Mucosa of rectum (tissue), 2 donors: ENCODE results near the gene GLP2R.

Experiments used
- H3K27ac ChIP-seq, 2 donors: one replicate each; pipeline ENCODE4 v1.7.0; 2013; ENCODE audit warnings: inconsistent platforms in 2 of 2, low read depth in 2 of 2, low read length in 2 of 2
- H3K27me3 ChIP-seq, 2 donors: one replicate each; pipeline ENCODE4 v1.7.0; 2013; ENCODE audit warnings: low read length in 2 of 2; ENCODE audit not compliant: control insufficient read depth in 2 of 2, insufficient read depth in 2 of 2
- H3K36me3 ChIP-seq, 2 donors: one replicate each; pipeline ENCODE4 v1.7.0; 2013; ENCODE audit warnings: low read length in 2 of 2; ENCODE audit not compliant: control insufficient read depth in 2 of 2, insufficient read depth in 2 of 2
- H3K4me1 ChIP-seq, 2 donors: one replicate each; pipeline ENCODE4 v1.7.0; 2013; ENCODE audit warnings: low read length in 2 of 2, mild to moderate bottlenecking in 1 of 2; ENCODE audit not compliant: control insufficient read depth in 2 of 2, insufficient read depth in 2 of 2
- H3K4me3 ChIP-seq, 2 donors: one replicate each; pipeline ENCODE4 v1.7.0; 2013; ENCODE audit warnings: low read length in 2 of 2
- H3K9ac ChIP-seq, 2 donors: one replicate each; pipeline ENCODE4 v1.7.0; 2013; ENCODE audit warnings: low read length in 2 of 2, low read depth in 1 of 2, mild to moderate bottlenecking in 1 of 2
- H3K9me3 ChIP-seq, 2 donors: one replicate each; pipeline ENCODE4 v1.7.0; 2013; ENCODE audit warnings: low read length in 2 of 2; ENCODE audit not compliant: control insufficient read depth in 2 of 2
- donor health status: healthy.
- donor health status: Normal muscosa, but diverticular disease.

GLP2R gene

DNA sequence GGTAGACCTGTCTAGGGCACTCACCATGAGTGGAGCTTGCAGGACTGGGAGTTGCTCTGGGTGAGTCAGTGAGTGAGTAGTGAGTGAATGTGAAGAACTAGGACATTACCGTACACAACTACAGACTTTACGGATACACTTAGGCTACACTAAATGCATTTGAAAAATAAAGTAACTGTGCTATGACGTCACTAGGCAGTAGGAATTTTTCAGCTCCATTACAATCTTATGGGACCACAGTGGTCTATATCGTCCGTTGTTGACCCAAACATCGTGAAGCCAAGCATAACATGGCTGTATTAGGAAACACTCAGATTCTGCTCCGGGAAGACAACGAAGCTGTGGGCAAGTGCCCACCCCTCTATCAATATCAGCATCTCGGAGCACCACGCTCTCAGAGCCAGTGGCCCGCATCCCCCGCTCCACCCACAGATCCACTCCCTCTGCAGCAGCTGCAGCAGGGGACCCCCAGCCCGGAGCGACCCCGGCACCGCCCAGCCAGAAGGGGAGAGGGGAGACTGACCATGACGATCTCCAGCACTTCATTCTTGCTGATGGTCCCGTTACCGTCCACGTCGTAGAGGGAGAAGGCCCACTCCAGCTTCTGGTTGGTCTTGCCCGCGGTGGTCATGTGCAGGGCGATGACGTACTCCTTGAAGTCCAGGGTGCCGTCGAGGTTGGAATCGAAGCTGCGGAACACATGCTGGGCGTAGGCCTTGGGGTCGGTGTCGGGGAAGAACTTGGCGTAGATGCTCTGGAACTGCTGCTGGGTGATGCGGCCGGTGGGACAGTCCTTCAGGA lies 78.8 kb downstream of the GLP2R start:
- H3K9me3 ChIP-seq = no peaks in the 10 kb centered on the region
- H3K9ac ChIP-seq = no peak overlapping the region
- peaks cover 0 to 2% of the 10 kb centered on the region in 2 donors for H3K4me1 ChIP-seq
- H3K27me3 ChIP-seq = no peaks in the 10 kb centered on the region
- no peak overlapping the region for H3K27ac ChIP-seq
- H3K4me3 ChIP-seq = no peak overlapping the region
- H3K36me3 ChIP-seq = no peaks in the 10 kb centered on the region

DNA sequence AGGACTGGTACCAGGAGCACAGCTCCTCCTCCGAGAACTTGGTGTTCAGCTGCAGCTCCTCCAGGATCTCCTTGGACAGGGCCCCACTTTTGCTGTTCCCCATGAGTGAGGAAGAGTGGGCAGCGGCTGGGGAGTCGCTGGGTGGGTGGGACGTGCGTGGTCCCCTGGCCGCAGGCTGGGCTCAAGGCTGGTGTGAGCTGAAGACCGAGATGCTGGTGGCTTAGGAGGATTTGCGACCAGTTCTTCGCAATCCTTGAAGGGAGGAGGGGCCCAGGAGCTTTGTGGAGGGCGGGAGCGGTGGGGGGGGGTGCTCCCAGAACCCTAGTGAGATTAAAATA lies 79.3 kb downstream of the GLP2R start, which contains the start of gene RCVRN:
Gene RCVRN, minus strand, starts transcription at position 194 of the 338 bp plus-strand sequence. Its CDS starts 91 bp downstream, at position 103.
- Histone ChIP-seq H3K9ac (no peak within 1 kb of the TSS), H3K27me3 (no peaks in the 10 kb centered on the region), H3K4me1 (peaks cover 0 to under 1% of the 10 kb centered on the region in 2 donors), H3K4me3 (no peak within 1 kb of the TSS), H3K36me3 (no peaks in the 10 kb centered on the region), H3K27ac (no peak within 1 kb of the TSS), H3K9me3 (no peaks in the 10 kb centered on the region)

DNA sequence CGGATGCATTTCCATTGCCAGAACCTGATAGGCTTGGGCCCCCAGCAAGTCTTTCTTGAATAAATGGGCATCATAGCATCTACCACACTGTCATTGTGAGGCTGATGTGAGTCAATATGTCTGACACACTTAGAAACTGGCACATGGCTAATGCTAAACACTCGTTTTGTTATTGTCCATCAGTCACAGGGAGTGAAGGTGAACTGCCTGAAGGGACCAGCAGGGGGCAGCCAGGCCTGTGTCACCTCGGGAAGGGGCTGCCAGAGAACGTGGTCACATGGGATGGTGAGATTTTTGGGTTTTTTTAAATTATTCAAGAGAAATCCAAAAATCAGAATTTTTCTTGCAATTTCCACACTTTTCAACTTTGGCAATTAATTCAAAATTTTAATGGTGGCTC lies 80.2 kb downstream of the GLP2R start:
- Histone ChIP-seq H3K9ac (no peak overlapping the region), H3K27ac (no peak overlapping the region), H3K36me3 (no peaks in the 10 kb centered on the region), H3K4me1 (no peaks in the 10 kb centered on the region), H3K4me3 (no peak overlapping the region), H3K27me3 (no peaks in the 10 kb centered on the region), H3K9me3 (no peaks in the 10 kb centered on the region)

DNA sequence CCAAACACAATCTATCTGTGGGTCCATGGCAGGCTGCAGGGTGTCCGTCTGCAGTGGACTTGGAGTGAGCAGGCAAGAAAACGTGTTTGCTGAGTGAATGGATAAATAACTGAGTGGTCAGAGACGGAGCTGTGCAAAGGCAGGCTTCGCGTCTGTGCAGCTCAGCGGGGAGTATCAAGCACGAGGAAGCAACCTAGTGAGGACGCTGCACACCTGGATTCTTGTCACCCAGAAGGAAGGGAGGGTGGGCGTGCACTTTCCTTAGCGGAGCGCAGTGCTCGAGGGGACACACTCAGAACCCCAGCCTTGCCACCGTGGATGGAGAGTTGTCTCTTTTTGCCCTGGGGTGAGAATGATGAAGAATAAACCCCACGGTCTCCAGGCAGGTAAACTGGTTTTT lies 80.9 kb downstream of the GLP2R start:
- Histone ChIP-seq H3K4me1 (no peaks in the 10 kb centered on the region), H3K36me3 (no peaks in the 10 kb centered on the region)

DNA sequence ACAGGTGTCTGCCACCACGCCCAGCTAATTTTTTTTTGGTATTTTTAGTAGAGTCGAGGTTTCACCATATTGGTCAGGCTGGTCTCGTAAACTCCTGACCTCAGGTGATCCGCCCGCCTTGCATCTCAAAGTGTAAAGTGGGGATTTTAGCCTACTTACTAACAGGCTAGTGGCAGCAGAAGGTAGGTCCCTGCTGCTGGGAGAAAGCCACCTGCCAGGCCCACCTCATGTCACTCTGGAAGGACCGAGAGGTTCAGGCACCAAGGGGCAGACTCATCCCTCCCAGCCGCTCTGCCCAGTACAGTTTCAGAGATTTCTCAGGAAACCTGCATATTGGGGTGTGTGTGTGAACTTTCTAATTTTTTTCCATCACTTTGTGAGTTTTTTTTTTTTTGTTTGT lies 81.4 kb downstream of the GLP2R start:
- Histone ChIP-seq H3K27me3 (no peaks in the 10 kb centered on the region), H3K27ac (no peak overlapping the region), H3K9me3 (no peaks in the 10 kb centered on the region), H3K4me1 (no peaks in the 10 kb centered on the region), H3K36me3 (no peaks in the 10 kb centered on the region), H3K4me3 (no peak overlapping the region), H3K9ac (no peak overlapping the region)

More for the DNA sequence above, 80.9 kb downstream of the GLP2R start:
- no peaks in the 10 kb centered on the region for H3K27me3 ChIP-seq
- H3K9ac ChIP-seq = no peak overlapping the region
- no peaks in the 10 kb centered on the region for H3K9me3 ChIP-seq
- H3K27ac ChIP-seq = no peak overlapping the region
- no peak overlapping the region for H3K4me3 ChIP-seq

DNA sequence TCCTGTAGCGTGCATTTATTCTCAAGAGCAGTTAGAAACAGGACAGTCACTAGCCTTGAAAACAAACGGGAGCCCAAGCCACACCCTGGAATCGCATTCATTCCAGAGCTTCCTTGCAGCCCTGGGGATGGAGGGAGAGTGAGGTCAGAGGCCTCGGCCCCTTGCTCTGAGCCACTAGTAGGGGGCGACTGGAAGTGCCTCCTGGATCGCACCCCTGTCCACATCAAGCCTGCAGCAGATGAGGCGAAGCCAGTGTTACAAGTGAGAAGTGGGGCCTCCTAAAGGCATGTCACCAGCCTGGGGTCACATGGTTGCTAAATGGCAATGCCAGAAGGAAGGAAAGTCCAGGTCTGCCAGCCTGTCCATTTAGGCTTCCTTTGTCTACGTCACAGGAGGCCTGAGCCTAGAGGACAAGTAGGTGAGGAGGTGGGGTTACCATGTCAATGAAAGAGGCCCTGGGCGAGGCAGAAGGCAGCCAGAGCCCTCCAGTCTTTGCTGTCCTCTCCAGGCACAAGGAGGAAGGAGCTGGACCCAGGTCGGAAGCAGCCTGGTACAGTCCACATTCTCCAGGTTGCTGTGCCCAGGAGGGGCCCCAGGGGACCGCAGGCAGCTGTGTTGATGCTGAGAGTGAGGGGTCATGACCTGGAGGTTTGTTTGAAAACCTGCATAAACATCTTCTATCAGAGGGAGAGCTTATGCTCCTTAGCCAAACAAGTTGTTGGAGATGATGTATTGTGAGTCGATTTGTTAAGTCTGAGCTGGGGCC lies 82.3 kb downstream of the GLP2R start:
- Histone ChIP-seq H3K9me3 (no peaks in the 10 kb centered on the region), H3K27ac (peak overlapping the region in 1 of 2 donors; percentile 38), H3K27me3 (no peaks in the 10 kb centered on the region), H3K4me3 (no peak overlapping the region), H3K4me1 (no peaks in the 10 kb centered on the region), H3K9ac (no peak overlapping the region), H3K36me3 (no peaks in the 10 kb centered on the region)

DNA sequence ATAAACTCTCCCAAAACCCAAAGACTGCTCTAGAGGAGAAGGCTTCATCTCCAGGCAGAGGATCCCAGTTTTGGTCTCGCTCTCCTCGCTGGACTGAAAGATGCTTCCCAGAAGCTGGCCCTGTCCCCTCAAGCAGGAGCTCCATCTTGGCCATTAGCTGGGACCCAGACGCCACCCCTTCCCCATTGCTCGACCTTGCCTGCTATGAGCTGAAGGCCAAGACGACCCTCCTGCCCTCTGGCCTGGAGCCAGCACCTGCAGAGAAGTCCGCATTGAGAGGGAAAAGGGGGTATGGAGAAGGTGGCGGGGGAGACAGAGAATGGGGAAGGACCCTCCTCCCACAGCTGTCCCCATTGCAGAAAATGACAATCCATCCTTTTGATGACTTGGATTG lies 82.9 kb downstream of the GLP2R start:
- Histone ChIP-seq H3K36me3 (no peaks in the 10 kb centered on the region), H3K4me1 (no peaks in the 10 kb centered on the region), H3K4me3 (no peak overlapping the region), H3K27me3 (no peaks in the 10 kb centered on the region), H3K9ac (no peak overlapping the region), H3K27ac (no peak overlapping the region), H3K9me3 (no peaks in the 10 kb centered on the region)

DNA sequence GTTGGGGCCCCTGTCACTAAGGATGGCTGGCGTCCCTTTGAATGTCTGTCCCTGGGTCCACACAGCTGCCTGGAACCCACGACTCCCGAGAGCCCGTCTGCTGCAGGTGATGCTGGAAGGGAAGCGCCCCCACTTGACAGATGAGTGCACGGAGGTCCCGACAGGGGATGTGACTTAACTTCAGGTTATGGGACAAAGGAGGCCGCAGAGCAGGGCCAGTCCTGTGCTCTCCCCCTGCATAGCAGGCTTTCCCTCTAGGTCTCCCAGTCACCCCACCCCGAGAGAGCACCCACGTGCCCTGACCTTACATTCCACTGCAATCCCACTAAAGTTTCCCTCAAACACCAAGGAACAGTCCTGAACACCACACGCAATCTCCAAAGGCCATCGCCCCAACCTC lies 85.4 kb downstream of the GLP2R start:
- H3K27me3 ChIP-seq = no peaks in the 10 kb centered on the region
- no peak overlapping the region for H3K27ac ChIP-seq
- H3K9ac ChIP-seq = no peak overlapping the region
- H3K36me3 ChIP-seq = no peaks in the 10 kb centered on the region
- H3K4me3 ChIP-seq = no peak overlapping the region
- no peaks in the 10 kb centered on the region for H3K9me3 ChIP-seq
- no peaks in the 10 kb centered on the region for H3K4me1 ChIP-seq

DNA sequence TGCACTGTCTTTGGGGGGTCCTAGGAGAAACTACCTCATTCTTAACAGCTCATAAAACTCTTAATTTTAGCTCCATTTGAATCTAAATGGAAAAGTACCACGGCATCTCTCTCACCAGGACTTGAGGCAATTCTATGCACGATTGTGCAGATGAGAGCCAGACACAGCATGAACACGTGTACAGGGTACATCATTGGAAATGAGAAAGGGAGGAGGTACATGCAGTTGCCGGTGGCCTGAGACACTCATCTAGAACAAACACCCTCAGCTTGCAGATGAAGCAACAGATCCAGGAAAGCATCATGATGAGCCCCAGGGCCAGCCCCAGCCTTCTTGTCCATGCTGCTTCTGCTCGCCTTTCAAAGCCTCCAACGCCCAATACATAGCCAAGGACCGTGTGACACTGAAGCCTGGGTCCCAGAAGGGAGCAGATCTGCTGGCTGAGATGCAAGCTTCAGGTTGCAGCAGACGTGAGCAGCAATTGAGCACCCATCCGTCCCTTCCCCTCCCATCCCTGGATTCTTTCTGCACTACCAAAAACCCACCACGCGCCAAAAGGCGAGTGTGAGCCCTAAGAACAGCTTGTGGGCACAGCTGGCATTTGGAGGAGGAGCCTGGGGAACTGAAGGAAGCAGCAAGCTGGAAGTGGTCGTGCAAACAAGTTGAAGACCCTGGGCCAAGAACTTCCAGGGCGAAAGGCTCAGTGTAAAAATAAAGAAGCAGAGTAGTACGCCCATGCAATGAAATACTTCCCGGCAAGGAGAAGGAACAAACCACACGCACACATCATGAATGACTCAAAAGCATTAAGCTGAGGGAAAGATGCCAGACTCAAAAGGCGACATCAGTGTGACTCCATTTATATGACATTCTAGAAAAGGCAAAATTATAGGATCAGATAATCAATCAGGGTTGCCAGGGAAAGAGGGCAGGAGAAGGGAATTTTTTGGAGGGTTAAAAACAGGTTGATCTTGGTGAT lies 86.7 kb downstream of the GLP2R start:
- no peak overlapping the region for H3K27ac ChIP-seq
- peaks cover 0 to 2% of the 10 kb centered on the region in 2 donors for H3K36me3 ChIP-seq
- H3K4me1 ChIP-seq = no peaks in the 10 kb centered on the region
- no peak overlapping the region for H3K9ac ChIP-seq
- no peaks in the 10 kb centered on the region for H3K9me3 ChIP-seq
- no peak overlapping the region for H3K4me3 ChIP-seq
- H3K27me3 ChIP-seq = no peaks in the 10 kb centered on the region
